ENCODE data around the gene RBM44. TPM values are rescaled to one million over a fixed set of nuclear protein-coding genes. Genes with fewer than 3 reads are reported as not detected.
"Not testable (repeated sequence)": the region's sequence is repeated elsewhere in the genome, so short reads cannot be mapped to it uniquely, and the experiment has no call there.

RBM44 gene
- total RNA-seq, 3 donors from 2014 or later, result 0.07 to 1.1 (median 0.35) TPM

GRCh38 chr2:237827421-237827987, 28.9 kb downstream of the RBM44 start:
- Histone ChIP-seq H3K4me1 (ENCODE audit: low read depth) (no peaks in the 10 kb centered on the region), H3K4me3 (no peak overlapping the region), H3K36me3 (ENCODE audit: low read depth) (no peaks in the 10 kb centered on the region), H3K9me3 (no peaks in the 10 kb centered on the region)
- intact Hi-C loops (cut with DNase I, micrococcal nuclease), result no loop called here
- TF ChIP-seq CTCF (IDR thresholded peaks at IDR 0.05), result no peak
- DNase-seq, result no peak
- no peak for ATAC-seq

GRCh38 chr2:237830522-237830921, 31.9 kb downstream of the RBM44 start:
- H3K4me1 ChIP-seq (ENCODE audit: low read depth), result no peaks in the 10 kb centered on the region
- DNase-seq (no peak), ATAC-seq (no peak)
- H3K4me3 ChIP-seq, result no peak overlapping the region
- H3K36me3 ChIP-seq (ENCODE audit: low read depth), result no peaks in the 10 kb centered on the region
- no peak for TF ChIP-seq CTCF (IDR thresholded peaks at IDR 0.05)
- H3K9me3 ChIP-seq, result no peaks in the 10 kb centered on the region
- intact Hi-C loops (cut with DNase I, micrococcal nuclease), result no loop called here

- TF ChIP-seq CTCF (IDR thresholded peaks at IDR 0.05), result no peak
- ATAC-seq (no peak), DNase-seq (no peak)
- Histone ChIP-seq H3K4me1 (ENCODE audit: low read depth) (no peaks in the 10 kb centered on the region), H3K9me3 (no peaks in the 10 kb centered on the region), H3K4me3 (no peak overlapping the region), H3K36me3 (ENCODE audit: low read depth) (no peaks in the 10 kb centered on the region)
- intact Hi-C loops (cut with DNase I, micrococcal nuclease), result no loop called here
Observed at GRCh38 chr2:237833546-237833945, 35.0 kb downstream of the RBM44 start.

GRCh38 chr2:237835372-237835771, 36.8 kb downstream of the RBM44 start:
- Histone ChIP-seq H3K4me1 (ENCODE audit: low read depth) (no peaks in the 10 kb centered on the region), H3K36me3 (ENCODE audit: low read depth) (no peaks in the 10 kb centered on the region), H3K9me3 (no peaks in the 10 kb centered on the region), H3K4me3 (no peak overlapping the region)
- TF ChIP-seq CTCF (IDR thresholded peaks at IDR 0.05), result no peak
- no peak for ATAC-seq
- intact Hi-C loops (cut with DNase I, micrococcal nuclease), result no loop called here
- DNase-seq, result no peak

GRCh38 chr2:237841051-237841450, 42.5 kb downstream of the RBM44 start:
- no peak for TF ChIP-seq CTCF (IDR thresholded peaks at IDR 0.05)
- no peak for DNase-seq
- Histone ChIP-seq H3K9me3 (no peaks in the 10 kb centered on the region), H3K4me3 (no peak overlapping the region), H3K36me3 (ENCODE audit: low read depth) (no peaks in the 10 kb centered on the region), H3K4me1 (ENCODE audit: low read depth) (no peaks in the 10 kb centered on the region)
- intact Hi-C loops (cut with DNase I, micrococcal nuclease), result no loop called here
- ATAC-seq, result no peak

- not testable (repeated sequence) for H3K9me3 ChIP-seq
Observed at GRCh38 chr2:237848940-237849339, 50.4 kb downstream of the RBM44 start.

More at GRCh38 chr2:237848940-237849339, 50.4 kb downstream of the RBM44 start:
- H3K4me1 ChIP-seq (ENCODE audit: low read depth); DNase-seq; intact Hi-C loops (cut with DNase I, micrococcal nuclease); H3K36me3 ChIP-seq (ENCODE audit: low read depth); ATAC-seq; H3K4me3 ChIP-seq: not testable (repeated sequence)
